ENCODE results near the gene EIF2D.
"Not testable (repeated sequence)": the region's sequence is repeated elsewhere in the genome, so short reads cannot be mapped to it uniquely, and the experiment has no call there.

Gene EIF2D

DNA sequence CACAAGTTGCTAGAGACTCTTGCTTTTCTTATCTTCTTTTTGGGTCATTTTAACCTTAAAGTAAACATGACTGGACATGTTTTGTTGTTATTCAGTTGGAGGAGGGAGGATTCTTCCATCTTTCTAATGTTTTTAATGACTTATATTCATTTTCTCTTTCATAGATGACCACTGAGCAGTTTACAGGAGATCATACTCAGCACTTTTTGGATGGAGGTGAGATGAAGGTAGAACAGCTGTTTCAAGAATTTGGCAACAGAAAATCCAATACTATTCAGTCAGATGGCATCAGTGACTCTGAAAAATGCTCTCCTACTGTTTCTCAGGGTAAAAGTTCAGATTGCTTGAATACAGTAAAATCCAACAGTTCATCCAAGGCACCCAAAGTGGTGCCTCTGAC lies 35.0 kb upstream of the EIF2D start:
- no peaks in the 10 kb centered on the region for H3K9me3 Mint-ChIP-seq

DNA sequence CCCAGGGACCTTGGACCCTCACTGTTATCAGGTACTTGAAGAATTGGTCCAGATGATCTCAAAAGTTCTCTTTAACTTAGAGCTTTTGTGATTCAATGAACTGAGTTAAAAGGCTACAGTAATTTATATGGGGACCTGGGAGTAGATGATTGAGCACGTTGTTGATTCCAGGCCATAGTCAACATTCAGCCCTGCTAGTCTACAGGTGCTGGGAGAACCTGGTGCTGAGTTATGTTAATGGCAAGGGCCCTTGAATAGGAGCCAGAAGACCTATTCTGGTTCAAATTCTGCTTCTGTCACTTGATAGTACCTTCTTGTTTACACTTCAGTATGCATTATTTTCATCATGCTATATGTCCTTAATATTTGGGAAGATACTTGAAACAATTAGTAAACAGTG lies 34.2 kb upstream of the EIF2D start:
- H3K36me3 Mint-ChIP-seq (ENCODE audit: low read depth) = peaks cover 27% of the 10 kb centered on the region
- no peaks in the 10 kb centered on the region for H3K27me3 Mint-ChIP-seq (ENCODE audit: low read depth)
- no peaks in the 10 kb centered on the region for H3K9me3 Mint-ChIP-seq
- no peak overlapping the region for H3K4me3 Mint-ChIP-seq
- peaks cover 8% of the 10 kb centered on the region for H3K4me1 Mint-ChIP-seq (ENCODE audit: low read depth)
- H3K27ac Mint-ChIP-seq = no peak overlapping the region

More for the DNA sequence above, 35.0 kb upstream of the EIF2D start:
- H3K27me3 Mint-ChIP-seq (ENCODE audit: low read depth) = no peaks in the 10 kb centered on the region
- H3K4me3 Mint-ChIP-seq = no peak overlapping the region
- peaks cover 8% of the 10 kb centered on the region for H3K4me1 Mint-ChIP-seq (ENCODE audit: low read depth)
- no peak overlapping the region for H3K27ac Mint-ChIP-seq
- H3K36me3 Mint-ChIP-seq (ENCODE audit: low read depth) = peaks cover 32% of the 10 kb centered on the region

DNA sequence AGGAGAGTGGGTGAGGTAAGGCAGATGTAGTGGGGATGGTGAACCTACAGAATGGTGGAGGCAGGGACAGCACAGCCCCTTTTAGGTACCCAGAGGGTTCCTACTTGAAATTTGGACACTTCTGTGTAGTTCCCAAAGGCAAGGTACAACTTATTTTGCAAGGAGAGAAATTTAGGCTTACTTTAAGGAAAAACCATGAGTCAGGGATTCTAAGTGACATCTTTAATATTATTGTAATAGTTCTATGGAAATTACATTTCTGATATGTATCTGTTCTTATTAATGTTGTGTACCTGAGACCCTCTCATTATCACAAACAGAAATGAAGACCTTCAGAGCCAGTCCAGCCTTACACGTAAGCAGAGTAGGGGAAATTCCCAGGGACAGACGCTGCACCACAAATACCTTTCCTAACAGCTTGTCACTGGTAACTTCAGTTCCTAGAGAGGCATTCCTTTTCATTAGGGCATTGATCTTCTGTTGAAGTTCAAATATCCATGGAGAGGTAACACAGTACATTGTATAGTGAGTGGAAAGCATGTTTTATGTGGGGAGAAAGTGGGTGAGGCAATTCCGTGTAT lies 30.9 kb upstream of the EIF2D start:
- H3K4me3 Mint-ChIP-seq = no peak overlapping the region
- peaks cover 16% of the 10 kb centered on the region for H3K36me3 Mint-ChIP-seq (ENCODE audit: low read depth)
- no peak overlapping the region for H3K27ac Mint-ChIP-seq
- no peaks in the 10 kb centered on the region for H3K9me3 Mint-ChIP-seq
- H3K27me3 Mint-ChIP-seq (ENCODE audit: low read depth) = no peaks in the 10 kb centered on the region
- H3K4me1 Mint-ChIP-seq (ENCODE audit: low read depth) = peaks cover 3% of the 10 kb centered on the region

DNA sequence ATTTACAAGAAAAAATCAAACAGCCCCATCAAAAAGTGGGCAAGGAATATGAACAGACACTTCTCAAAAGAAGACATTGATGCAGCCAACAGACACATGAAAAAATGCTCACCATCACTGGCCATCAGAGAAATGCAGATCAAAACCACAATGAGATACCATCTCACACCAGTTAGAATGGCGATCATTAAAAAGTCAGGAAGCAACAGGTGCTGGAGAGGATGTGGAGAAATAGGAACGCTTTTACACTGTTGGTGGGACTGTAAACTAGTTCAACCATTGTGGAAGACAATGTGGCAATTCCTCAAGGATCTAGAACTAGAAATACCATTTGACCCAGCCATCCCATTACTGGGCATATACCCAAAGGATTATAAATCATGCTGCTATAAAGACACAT lies 29.8 kb upstream of the EIF2D start:
- H3K36me3 Mint-ChIP-seq (ENCODE audit: low read depth); H3K4me1 Mint-ChIP-seq (ENCODE audit: low read depth); H3K4me3 Mint-ChIP-seq; H3K27ac Mint-ChIP-seq; H3K27me3 Mint-ChIP-seq (ENCODE audit: low read depth); H3K9me3 Mint-ChIP-seq: not testable (repeated sequence)

DNA sequence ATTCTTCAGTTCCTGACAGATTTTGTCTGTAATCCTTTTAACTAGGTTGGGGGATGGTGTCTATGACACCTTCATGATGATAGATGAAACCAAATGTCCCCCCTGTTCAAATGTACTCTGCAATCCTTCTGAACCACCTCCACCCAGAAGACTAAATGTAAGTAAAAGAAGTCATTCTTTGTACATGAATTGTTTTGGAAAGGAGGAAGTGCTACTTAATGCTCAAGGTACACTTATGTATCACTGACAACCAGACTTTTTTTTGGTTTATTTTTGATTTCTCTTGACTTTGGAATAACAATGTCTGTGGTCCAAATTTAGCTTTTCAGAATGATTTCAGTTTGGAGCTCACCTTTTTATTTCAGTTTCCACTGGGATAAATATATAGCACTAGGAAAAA lies 25.3 kb upstream of the EIF2D start:
- Mint-ChIP-seq H3K27me3 (ENCODE audit: low read depth) (peaks cover 8% of the 10 kb centered on the region), H3K36me3 (ENCODE audit: low read depth) (peaks cover 2% of the 10 kb centered on the region), H3K4me3 (peak overlapping the region; percentile 29)

DNA sequence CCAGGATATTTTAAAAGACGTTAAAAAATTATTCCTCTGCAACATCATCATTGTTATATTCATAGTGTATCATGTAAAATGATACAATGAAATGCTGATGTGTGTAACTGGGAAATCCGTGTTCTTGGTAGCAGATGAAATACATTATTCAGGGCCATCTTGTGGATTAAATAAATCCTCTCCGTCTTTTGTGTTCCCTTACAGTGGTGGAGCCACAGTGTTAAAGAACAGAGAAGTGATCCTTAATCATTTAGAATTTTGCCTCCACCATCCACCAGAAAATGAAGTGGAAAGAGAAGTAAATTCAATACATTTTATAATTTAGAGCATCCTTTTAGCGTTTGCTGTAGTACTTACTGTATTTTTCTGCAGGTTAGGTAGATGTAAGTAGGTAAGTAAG lies 24.4 kb upstream of the EIF2D start:
- Mint-ChIP-seq H3K9me3 (no peaks in the 10 kb centered on the region), H3K36me3 (ENCODE audit: low read depth) (peaks cover 2% of the 10 kb centered on the region), H3K4me3 (peak overlapping the region; percentile 18), H3K4me1 (ENCODE audit: low read depth) (peaks cover 27% of the 10 kb centered on the region), H3K27me3 (ENCODE audit: low read depth) (peaks cover 12% of the 10 kb centered on the region), H3K27ac (no peak overlapping the region)

More for the DNA sequence above, 25.3 kb upstream of the EIF2D start:
- no peak overlapping the region for H3K27ac Mint-ChIP-seq
- H3K4me1 Mint-ChIP-seq (ENCODE audit: low read depth) = peaks cover 27% of the 10 kb centered on the region
- H3K9me3 Mint-ChIP-seq = no peaks in the 10 kb centered on the region

DNA sequence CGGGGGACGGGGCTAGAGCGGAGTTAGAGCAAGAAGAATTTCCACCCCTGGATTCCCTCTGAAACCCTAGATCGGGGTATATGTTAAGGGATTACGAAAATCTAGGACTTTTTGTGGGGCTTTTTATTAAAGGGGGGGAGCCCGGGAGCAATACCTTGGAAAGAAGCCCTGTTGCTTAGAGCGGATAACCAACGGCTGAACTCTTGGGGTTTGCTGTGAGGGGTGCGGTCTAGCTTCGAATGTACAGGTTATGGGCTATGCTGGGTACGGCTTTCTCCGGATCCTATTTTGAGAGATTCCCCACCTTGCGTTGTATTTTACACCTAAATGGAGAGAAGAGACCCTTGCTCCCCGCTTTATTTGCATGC lies 23.7 kb upstream of the EIF2D start:
- Mint-ChIP-seq H3K27ac (peak overlapping the region; percentile 47), H3K27me3 (ENCODE audit: low read depth) (peaks cover 12% of the 10 kb centered on the region), H3K4me3 (peak overlapping the region; percentile 85), H3K36me3 (ENCODE audit: low read depth) (peaks cover 2% of the 10 kb centered on the region), H3K9me3 (no peaks in the 10 kb centered on the region), H3K4me1 (ENCODE audit: low read depth) (peaks cover 27% of the 10 kb centered on the region)

DNA sequence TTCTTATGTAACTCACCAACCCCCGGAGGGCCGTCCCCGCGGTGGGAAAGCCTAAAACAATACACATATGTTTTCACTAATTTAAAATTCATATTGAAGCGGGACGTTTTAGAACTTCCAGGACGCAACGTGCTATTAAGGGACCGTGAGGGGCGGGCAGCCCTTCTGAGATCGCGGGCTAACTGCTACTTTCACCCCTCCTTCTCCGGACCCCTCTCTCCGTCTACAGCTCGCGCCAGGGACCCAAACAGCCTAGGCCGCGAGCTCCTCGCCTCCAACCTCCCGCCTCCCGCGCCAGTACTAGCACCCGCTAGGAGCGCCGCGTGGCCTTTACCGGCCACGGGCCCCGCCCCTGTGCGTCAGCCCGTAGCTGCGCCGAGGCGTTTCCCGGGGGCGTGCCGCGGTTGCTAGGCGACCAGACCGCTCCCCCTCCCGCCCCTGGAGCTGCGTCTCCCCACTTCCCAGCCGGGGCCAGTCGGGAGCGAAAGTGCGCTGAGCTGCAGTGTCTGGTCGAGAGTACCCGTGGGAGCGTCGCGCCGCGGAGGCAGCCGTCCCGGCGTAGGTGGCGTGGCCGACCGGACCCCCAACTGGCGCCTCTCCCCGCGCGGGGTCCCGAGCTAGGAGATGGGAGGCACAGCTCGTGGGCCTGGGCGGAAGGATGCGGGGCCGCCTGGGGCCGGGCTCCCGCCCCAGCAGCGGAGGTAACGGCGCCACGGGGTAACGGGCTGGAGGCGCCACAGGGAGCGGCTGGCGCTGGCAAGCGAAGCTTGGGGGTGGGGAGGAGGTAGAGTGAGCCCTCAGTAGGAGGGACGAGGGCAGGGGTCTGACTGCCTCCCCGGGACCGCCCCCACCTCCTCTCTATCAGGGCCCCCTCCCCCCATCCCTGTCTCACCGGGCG lies 23.1 kb upstream of the EIF2D start, which contains the start of gene DYRK3:
Gene DYRK3, plus strand, starts transcription at position 457 of the 898 bp plus-strand sequence. Its CDS starts 168 bp downstream, at position 625.
- Mint-ChIP-seq H3K9me3 (no peaks in the 10 kb centered on the region), H3K4me1 (ENCODE audit: low read depth) (peaks cover 27% of the 10 kb centered on the region), H3K27me3 (ENCODE audit: low read depth) (peaks cover 12% of the 10 kb centered on the region), H3K4me3 (peak within 1 kb of the TSS; percentile 85), H3K36me3 (ENCODE audit: low read depth) (peaks cover 2% of the 10 kb centered on the region), H3K27ac (peak within 1 kb of the TSS; percentile 94)

DNA sequence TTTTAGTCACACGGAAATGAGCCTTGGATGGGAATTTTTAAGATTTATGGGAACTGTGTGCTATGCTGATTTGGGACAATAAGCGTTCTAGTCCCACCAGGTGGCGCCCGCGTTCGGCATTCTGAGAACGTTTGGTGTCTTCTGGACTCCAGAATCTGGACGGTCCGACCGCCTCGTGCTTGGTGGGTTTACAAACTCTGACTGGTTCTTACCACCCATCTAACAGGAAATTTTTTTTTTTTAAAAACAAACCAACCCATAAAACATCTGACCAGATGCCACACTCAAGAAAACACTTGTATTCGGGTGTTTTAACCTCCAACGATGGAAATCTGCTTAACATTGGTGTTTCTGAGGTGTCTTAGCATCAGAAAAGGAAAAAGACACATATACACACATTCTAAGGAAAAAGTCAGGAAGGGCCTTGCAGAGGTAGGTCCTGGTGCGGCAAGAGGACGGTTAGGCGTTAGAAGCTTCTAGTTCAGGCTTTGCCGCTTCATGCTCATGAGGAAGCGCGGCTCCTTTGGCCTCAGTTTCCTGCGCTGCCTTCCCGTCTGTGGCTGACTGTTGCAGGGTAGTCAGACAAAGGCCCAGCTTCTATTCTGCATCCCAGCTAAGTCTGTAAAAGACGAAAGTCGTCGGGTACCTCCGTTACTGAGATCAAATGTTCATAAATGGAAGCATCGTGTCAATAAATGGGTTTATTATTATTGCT lies 22.3 kb upstream of the EIF2D start:
- Mint-ChIP-seq H3K27ac (peak overlapping the region; percentile 94), H3K27me3 (ENCODE audit: low read depth) (peaks cover 12% of the 10 kb centered on the region), H3K9me3 (no peaks in the 10 kb centered on the region), H3K4me1 (ENCODE audit: low read depth) (peaks cover 27% of the 10 kb centered on the region), H3K4me3 (peak overlapping the region; percentile 85), H3K36me3 (ENCODE audit: low read depth) (peaks cover 2% of the 10 kb centered on the region)

DNA sequence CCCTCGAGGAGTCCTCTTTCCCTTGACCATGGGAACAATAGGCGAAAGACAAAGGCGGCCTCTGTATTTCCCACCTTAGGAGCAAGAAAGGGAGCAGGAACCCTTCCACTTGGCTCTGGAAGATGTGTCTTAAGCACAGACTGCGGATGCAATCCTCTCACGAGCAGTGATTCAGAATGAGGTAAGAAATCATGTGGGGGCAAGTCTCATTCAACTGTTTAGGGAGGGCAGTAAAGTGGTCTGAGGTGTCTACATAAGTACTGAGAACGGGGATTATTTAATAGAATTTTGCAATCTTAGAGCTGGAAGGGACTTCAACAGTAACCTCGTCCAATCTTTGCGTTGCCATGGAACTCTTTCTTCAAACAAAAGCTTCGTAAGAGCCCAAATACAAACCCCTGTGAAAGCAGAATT lies 21.4 kb upstream of the EIF2D start:
- no peaks in the 10 kb centered on the region for H3K9me3 Mint-ChIP-seq
- no peak overlapping the region for H3K4me3 Mint-ChIP-seq

DNA sequence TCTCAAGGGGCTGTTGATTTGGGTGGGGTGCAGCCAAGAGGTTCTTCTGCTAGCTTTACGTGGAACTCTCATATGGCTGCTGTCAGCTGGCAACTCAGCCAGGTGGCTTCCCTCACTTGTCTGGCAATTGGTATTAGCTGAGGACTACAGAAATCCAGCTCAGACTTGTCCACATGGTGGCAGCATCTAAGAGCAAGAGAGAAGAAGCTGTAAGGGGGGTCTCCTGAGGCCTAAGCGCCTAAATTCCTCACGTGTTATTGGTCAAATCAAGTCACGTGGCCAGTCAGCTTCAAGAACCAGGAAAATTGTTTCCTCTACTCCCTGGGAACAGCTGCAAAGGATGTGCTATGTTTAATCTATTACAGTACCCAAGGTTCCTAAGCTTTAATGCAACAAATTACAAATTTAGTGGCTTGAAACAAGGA lies 18.8 kb upstream of the EIF2D start:
- no peak overlapping the region for H3K27ac Mint-ChIP-seq
- H3K36me3 Mint-ChIP-seq (ENCODE audit: low read depth) = no peaks in the 10 kb centered on the region
- H3K4me3 Mint-ChIP-seq = no peak overlapping the region
- H3K9me3 Mint-ChIP-seq = no peaks in the 10 kb centered on the region
- peaks cover 19% of the 10 kb centered on the region for H3K27me3 Mint-ChIP-seq (ENCODE audit: low read depth)
- peaks cover 13% of the 10 kb centered on the region for H3K4me1 Mint-ChIP-seq (ENCODE audit: low read depth)

More for the DNA sequence above, 21.4 kb upstream of the EIF2D start:
- H3K27me3 Mint-ChIP-seq (ENCODE audit: low read depth) = peaks cover 14% of the 10 kb centered on the region
- H3K36me3 Mint-ChIP-seq (ENCODE audit: low read depth) = no peaks in the 10 kb centered on the region
- no peak overlapping the region for H3K27ac Mint-ChIP-seq
- H3K4me1 Mint-ChIP-seq (ENCODE audit: low read depth) = peaks cover 27% of the 10 kb centered on the region

DNA sequence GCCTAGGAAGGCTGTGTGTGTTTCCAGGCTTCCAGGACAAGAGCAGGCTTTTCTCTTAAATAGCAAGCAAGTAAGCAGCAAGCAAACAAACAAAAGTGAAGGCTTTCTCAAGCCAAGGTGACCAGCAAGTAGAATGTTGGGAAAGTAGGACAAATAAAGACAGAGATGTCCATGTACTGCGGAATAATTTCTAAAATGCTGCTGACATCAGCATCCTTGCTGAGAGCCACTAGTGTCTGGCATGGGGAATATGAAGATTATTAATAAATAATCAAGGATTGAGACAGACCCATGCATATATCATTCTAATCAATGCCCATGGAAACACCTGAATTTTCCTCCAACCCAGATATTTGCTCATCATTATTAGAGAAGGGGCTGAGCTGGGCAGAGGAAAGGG lies 16.7 kb upstream of the EIF2D start:
- no peak overlapping the region for H3K4me3 Mint-ChIP-seq
- no peaks in the 10 kb centered on the region for H3K36me3 Mint-ChIP-seq (ENCODE audit: low read depth)
- peaks cover 3% of the 10 kb centered on the region for H3K4me1 Mint-ChIP-seq (ENCODE audit: low read depth)
- peaks cover 19% of the 10 kb centered on the region for H3K27me3 Mint-ChIP-seq (ENCODE audit: low read depth)
- H3K9me3 Mint-ChIP-seq = no peaks in the 10 kb centered on the region
- no peak overlapping the region for H3K27ac Mint-ChIP-seq

DNA sequence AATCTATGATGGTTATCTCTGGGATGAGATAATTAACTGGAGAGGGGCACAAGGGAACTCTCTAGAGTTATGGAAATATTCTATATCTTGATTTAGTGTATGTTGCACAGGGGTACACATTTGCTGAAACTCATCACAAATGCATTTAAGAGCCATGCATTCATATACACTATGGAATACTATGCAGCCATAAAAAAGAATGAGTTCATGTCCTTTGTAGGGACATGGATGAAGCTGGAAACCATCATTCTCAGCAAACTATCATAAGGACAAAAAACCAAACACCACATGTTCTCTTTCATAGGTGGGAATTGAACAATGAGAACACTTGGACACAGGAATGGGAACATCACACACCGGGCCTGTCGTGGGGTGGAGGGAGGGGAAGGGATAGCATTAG lies 14.1 kb upstream of the EIF2D start:
- H3K27me3 Mint-ChIP-seq (ENCODE audit: low read depth) = peaks cover 17% of the 10 kb centered on the region
- H3K4me3 Mint-ChIP-seq; H3K4me1 Mint-ChIP-seq (ENCODE audit: low read depth); H3K36me3 Mint-ChIP-seq (ENCODE audit: low read depth); H3K9me3 Mint-ChIP-seq; H3K27ac Mint-ChIP-seq: not testable (repeated sequence)

DNA sequence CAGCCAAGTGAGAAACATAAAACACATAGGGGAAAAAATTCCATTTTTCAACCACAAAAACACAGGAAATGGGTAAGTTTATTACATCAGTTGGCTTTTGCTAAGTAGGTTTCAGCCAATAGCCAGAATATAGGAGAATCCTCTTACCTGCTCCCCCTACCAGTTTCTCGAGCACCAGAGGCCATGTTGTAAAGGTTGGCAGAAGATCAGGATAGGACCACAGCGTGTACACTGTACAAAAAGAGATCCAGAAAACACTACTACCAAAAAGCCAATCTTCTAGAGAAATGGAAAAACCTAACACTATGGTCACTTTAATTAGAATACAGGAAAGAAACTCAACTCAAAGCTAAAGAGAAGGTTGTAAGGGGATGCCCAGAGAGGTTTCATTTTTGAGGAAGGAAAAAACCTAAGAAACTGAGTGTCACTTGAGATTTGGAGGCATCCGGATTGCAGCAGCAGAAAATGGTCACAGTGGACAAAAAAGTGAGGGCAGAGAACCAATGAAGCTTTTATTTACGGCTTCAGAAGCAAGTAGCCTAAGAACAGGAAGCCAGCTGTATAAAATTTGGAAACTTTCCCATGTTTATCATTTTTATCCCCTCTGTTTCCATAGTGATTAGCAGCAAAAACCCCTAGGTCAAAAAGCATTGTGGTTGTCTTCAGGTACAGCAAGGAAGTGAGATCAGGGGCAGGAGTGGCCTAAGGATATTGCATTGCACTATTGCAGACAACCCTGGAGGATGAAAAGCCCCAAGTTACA lies 2.9 kb downstream of the EIF2D start:
- Mint-ChIP-seq H3K4me1 (ENCODE audit: low read depth) (peaks cover 41% of the 10 kb centered on the region), H3K27me3 (ENCODE audit: low read depth) (no peaks in the 10 kb centered on the region), H3K36me3 (ENCODE audit: low read depth) (peaks cover 25% of the 10 kb centered on the region)

More for the DNA sequence above, 2.9 kb downstream of the EIF2D start:
- Mint-ChIP-seq H3K9me3 (no peaks in the 10 kb centered on the region), H3K4me3 (peak overlapping the region; percentile 61), H3K27ac (peak overlapping the region; percentile 94)

Data from T-helper 1 cell treated with Interleukin-12 subunit alpha and Interleukin-12 subunit beta and Interleukin-4 antibody, amounts not matched to agents 30 μg/mL and 1 μg/mL, for 36 hours (primary cell).